HEK293 (cell line): ENCODE measurements around the gene MAVS.
A peak's percentile ranks its signal among the peaks of the same experiment; 100 is the strongest.

Source experiments
- CTCF ChIA-PET: fragments of 350-600 bp; formaldehyde crosslinking; extraction: SDS; loops from one replicate; lab custom pipeline; 2021; ENCODE audit warnings: antibody characterized with exemption; lab: Yijun Ruan, JAX
- POLR2A ChIA-PET: fragments of 300-600 bp; formaldehyde crosslinking; extraction: SDS; loops from one replicate; lab custom pipeline; 2020; ENCODE audit warnings: antibody characterized with exemption, inconsistent platforms; lab: Yijun Ruan, JAX
- H3K27ac ChIP-seq: fragments of 200-500 bp; sonication (Bioruptor generic); 2 replicates; pipeline ENCODE4 v1.5.1; 2014; ENCODE audit warnings: low read depth, low read length, control low read depth, inconsistent platforms; ENCODE audit errors: extremely low read depth
- H3K36me3 ChIP-seq, 2 experiments: fragments of 200-500 bp in 1 of 2; sonication (Bioruptor generic) in 1 of 2; 1 replicate in 1 of 2; 2 replicates in 1 of 2; pipeline ENCODE4 v1.5.1; 2014 to 2017; ENCODE audit warnings: inconsistent platforms in 2 of 2, low read length in 2 of 2; ENCODE audit not compliant: control insufficient read depth in 2 of 2, insufficient read depth in 1 of 2
- H3K4me1 ChIP-seq: fragments of 200-500 bp; sonication (Bioruptor generic); 2 replicates; pipeline ENCODE4 v1.5.1; 2014; ENCODE audit warnings: mild to moderate bottlenecking, low read length, inconsistent platforms; ENCODE audit not compliant: control insufficient read depth, insufficient read depth
- H3K4me3 ChIP-seq: 2 replicates; pipeline ENCODE4 v1.5.1; 2011; ENCODE audit warnings: low read depth, mild to moderate bottlenecking, control low read depth, low read length, moderate library complexity
- H3K9me3 ChIP-seq: fragments of 200-500 bp; sonication (Bioruptor generic); 2 replicates; pipeline ENCODE4 v1.5.1; 2014; ENCODE audit warnings: low read depth, low read length, inconsistent platforms; ENCODE audit not compliant: control insufficient read depth, insufficient read depth
- ATF2 ChIP-seq: fragments of 450-650 bp; formaldehyde crosslinking; IDR thresholded peaks from 2 replicates; pipeline ENCODE4 v1.5.1; 2016; ENCODE audit warnings: missing biosample characterization, missing genetic modification characterization, low read depth
- ELK4 ChIP-seq: IDR thresholded peaks from 2 replicates; pipeline ENCODE4 v1.6.1; 2011; ENCODE audit warnings: mild to moderate bottlenecking, low read depth, low read length, borderline replicate concordance
- KLF10 ChIP-seq: fragments of 450-650 bp; IDR thresholded peaks from 2 replicates; pipeline ENCODE4 v1.5.1; 2018; ENCODE audit warnings: missing biosample characterization, mild to moderate bottlenecking, missing genetic modification characterization
- KLF16 ChIP-seq: fragments of 450-650 bp; formaldehyde crosslinking; IDR thresholded peaks from 2 replicates; pipeline ENCODE4 v1.5.1; 2017; ENCODE audit warnings: missing biosample characterization, missing genetic modification characterization
- KLF7 ChIP-seq: fragments of 450-650 bp; formaldehyde crosslinking; IDR thresholded peaks from 2 replicates; pipeline ENCODE4 v1.5.1; 2016; ENCODE audit warnings: missing biosample characterization, missing genetic modification characterization, borderline replicate concordance
- MZF1 ChIP-seq: fragments of 450-650 bp; formaldehyde crosslinking; IDR thresholded peaks from 2 replicates; pipeline ENCODE4 v1.5.1; 2017; ENCODE audit warnings: missing biosample characterization, missing genetic modification characterization, borderline replicate concordance
- SCRT2 ChIP-seq: fragments of 450-650 bp; formaldehyde crosslinking; IDR thresholded peaks from 2 replicates; pipeline ENCODE4 v1.5.1; 2016; ENCODE audit warnings: missing biosample characterization, missing genetic modification characterization
- TRIM28 ChIP-seq: IDR thresholded peaks from 2 replicates; pipeline ENCODE4 v1.6.1; 2011; ENCODE audit warnings: low read length, control low read depth, borderline replicate concordance
- ZBTB49 ChIP-seq: fragments of 450-650 bp; formaldehyde crosslinking; IDR thresholded peaks from 2 replicates; pipeline ENCODE4 v1.5.1; 2016; ENCODE audit warnings: missing biosample characterization, missing genetic modification characterization, low read depth
- ZFHX2 ChIP-seq: fragments of 450-650 bp; formaldehyde crosslinking; conservative IDR thresholded peaks from 2 replicates; pipeline ENCODE4 v1.5.1; 2016; ENCODE audit warnings: missing biosample characterization, missing genetic modification characterization
- ZIC2 ChIP-seq: fragments of 450-650 bp; formaldehyde crosslinking; IDR thresholded peaks from 2 replicates; pipeline ENCODE4 v1.5.1; 2016; ENCODE audit warnings: missing biosample characterization, missing genetic modification characterization
- ZNF155 ChIP-seq: fragments of 450-650 bp; formaldehyde crosslinking; IDR thresholded peaks from 2 replicates; pipeline ENCODE4 v1.5.1; 2016; ENCODE audit warnings: missing biosample characterization, missing genetic modification characterization
- ZNF157 ChIP-seq: fragments of 450-650 bp; formaldehyde crosslinking; IDR thresholded peaks from 2 replicates; pipeline ENCODE4 v1.5.1; 2016; ENCODE audit warnings: missing biosample characterization, missing genetic modification characterization
- ZNF16 ChIP-seq: fragments of 450-650 bp; formaldehyde crosslinking; IDR thresholded peaks from 2 replicates; pipeline ENCODE4 v1.5.1; 2016; ENCODE audit warnings: low read depth, missing biosample characterization, missing genetic modification characterization
- ZNF19 ChIP-seq: fragments of 450-650 bp; formaldehyde crosslinking; IDR thresholded peaks from 2 replicates; pipeline ENCODE4; 2016; ENCODE audit warnings: missing biosample characterization, missing genetic modification characterization, low read depth
- ZNF2 ChIP-seq: fragments of 450-650 bp; formaldehyde crosslinking; IDR thresholded peaks from 2 replicates; pipeline ENCODE4 v1.5.1; 2016; ENCODE audit warnings: missing biosample characterization, missing genetic modification characterization
- ZNF280C ChIP-seq: fragments of 450-650 bp; formaldehyde crosslinking; IDR thresholded peaks from 2 replicates; pipeline ENCODE4 v1.5.1; 2016; ENCODE audit warnings: missing biosample characterization, missing genetic modification characterization
- ZNF302 ChIP-seq: fragments of 450-650 bp; formaldehyde crosslinking; IDR thresholded peaks from 2 replicates; pipeline ENCODE4 v1.5.1; 2016; ENCODE audit warnings: missing biosample characterization, missing genetic modification characterization, low read depth
- ZNF354C ChIP-seq: fragments of 450-650 bp; formaldehyde crosslinking; IDR thresholded peaks from 2 replicates; pipeline ENCODE4 v1.5.1; 2016; ENCODE audit warnings: missing biosample characterization, missing genetic modification characterization, low read depth, borderline replicate concordance
- ZNF555 ChIP-seq: fragments of 450-650 bp; formaldehyde crosslinking; conservative IDR thresholded peaks from 2 replicates; pipeline ENCODE4 v1.5.1; 2017; ENCODE audit warnings: missing biosample characterization, mild to moderate bottlenecking, missing genetic modification characterization, inconsistent platforms
- ZNF610 ChIP-seq: fragments of 450-650 bp; formaldehyde crosslinking; IDR thresholded peaks from 2 replicates; pipeline ENCODE4 v1.5.1; 2016; ENCODE audit warnings: missing biosample characterization, missing genetic modification characterization, borderline replicate concordance
- ZNF658 ChIP-seq: fragments of 450-650 bp; formaldehyde crosslinking; IDR thresholded peaks from 2 replicates; pipeline ENCODE4; 2016; ENCODE audit warnings: missing biosample characterization, missing genetic modification characterization
- ZNF701 ChIP-seq: fragments of 450-650 bp; formaldehyde crosslinking; IDR thresholded peaks from 2 replicates; pipeline ENCODE4 v1.5.1; 2016; ENCODE audit warnings: missing biosample characterization, missing genetic modification characterization
- ZNF704 ChIP-seq: fragments of 450-650 bp; formaldehyde crosslinking; IDR thresholded peaks from 2 replicates; pipeline ENCODE4 v1.5.1; 2016; ENCODE audit warnings: missing biosample characterization, missing genetic modification characterization
- ZNF843 ChIP-seq: fragments of 450-650 bp; formaldehyde crosslinking; IDR thresholded peaks from 2 replicates; pipeline ENCODE4 v1.5.1; 2016; ENCODE audit warnings: missing biosample characterization, missing genetic modification characterization
- ZSCAN23 ChIP-seq: fragments of 450-650 bp; formaldehyde crosslinking; IDR thresholded peaks from 2 replicates; pipeline ENCODE4 v1.5.1; 2016; ENCODE audit warnings: missing biosample characterization, missing genetic modification characterization

The MAVS gene

GRCh38 chr20:3865887-3866407 lies 19.3 kb downstream of the MAVS start (continued):
- TF ChIP-seq ZNF704 (tag by site-specific recombination) (no peak), MZF1 (tag by site-specific recombination) (no peak), ZNF354C (tag by site-specific recombination) (no peak), ZBTB49 (no peak), ZNF157 (tag by site-specific recombination) (no peak), ZNF19 (tag by site-specific recombination) (no peak), ATF2 (tag by site-specific recombination) (no peak), ZNF701 (tag by site-specific recombination) (no peak), ELK4 (no peak), TRIM28 (no peak)
- TF ChIP-seq, all 188 proteins: peak for 0

- no peaks in the 10 kb centered on the region for H3K4me1 ChIP-seq
- no peak overlapping the region for H3K27ac ChIP-seq
- ChIA-PET CTCF (interaction anchor here (0.6 to 5.7 kb wide), 3 partner anchors 11 to 215 kb away, joined by 3 to 26 read pairs (median 3); no protein-coding TSS in a partner anchor), POLR2A (interaction anchor here (0.8 to 1.9 kb wide), 2 partner anchors 9 to 17 kb away, joined by 3 to 7 read pairs; no protein-coding TSS in a partner anchor)
- peaks cover 27 to 76% of the 10 kb centered on the region in 2 experiments for H3K36me3 ChIP-seq
- no peak overlapping the region for H3K4me3 ChIP-seq
- no peaks in the 10 kb centered on the region for H3K9me3 ChIP-seq
- no peak for TF ChIP-seq ZSCAN23 (tag by site-specific recombination)
- TF ChIP-seq ZNF555 (tag by site-specific recombination) = no peak
- no peak for TF ChIP-seq KLF10 (tag by site-specific recombination)
- no peak for TF ChIP-seq ZNF302 (tag by site-specific recombination)
- no peak for TF ChIP-seq ZNF280C (tag by site-specific recombination)
- TF ChIP-seq ZNF610 (tag by site-specific recombination) = no peak
- TF ChIP-seq KLF7 (tag by site-specific recombination) = no peak
- TF ChIP-seq SCRT2 (tag by site-specific recombination) = peak; percentile 66
- TF ChIP-seq ZFHX2 (tag by site-specific recombination) = 0 out of 2 replicates have a peak, but pooled peaks have one; percentile 18
- no peak for TF ChIP-seq ZNF2 (tag by site-specific recombination)
- no peak for TF ChIP-seq KLF16 (tag by site-specific recombination)
- no peak for TF ChIP-seq ZNF843 (tag by site-specific recombination)
- TF ChIP-seq ZIC2 (tag by site-specific recombination) = peak; percentile 93
- no peak for TF ChIP-seq ZNF155 (tag by site-specific recombination)
- TF ChIP-seq ELK4 = no peak
- no peak for TF ChIP-seq ZNF658 (tag by site-specific recombination)
- TF ChIP-seq ATF2 (tag by site-specific recombination) = no peak
- no peak for TF ChIP-seq ZNF16 (tag by site-specific recombination)
These were observed 19.8 kb downstream of the MAVS start for GRCh38 chr20:3866464-3866863.
